ENCODE data around the gene NUDT19. TPM values are rescaled to one million over a fixed set of nuclear protein-coding genes. Genes with fewer than 3 reads are reported as not detected.
A peak's percentile ranks its signal among the peaks of the same experiment; 100 is the strongest.
"Not testable (repeated sequence)": the region's sequence is repeated elsewhere in the genome, so short reads cannot be mapped to it uniquely, and the experiment has no call there.

The NUDT19 gene
- polyA plus RNA-seq, 6 donors from 2014 or later = 1.4 to 3.1 (median 2.3) TPM

DNA sequence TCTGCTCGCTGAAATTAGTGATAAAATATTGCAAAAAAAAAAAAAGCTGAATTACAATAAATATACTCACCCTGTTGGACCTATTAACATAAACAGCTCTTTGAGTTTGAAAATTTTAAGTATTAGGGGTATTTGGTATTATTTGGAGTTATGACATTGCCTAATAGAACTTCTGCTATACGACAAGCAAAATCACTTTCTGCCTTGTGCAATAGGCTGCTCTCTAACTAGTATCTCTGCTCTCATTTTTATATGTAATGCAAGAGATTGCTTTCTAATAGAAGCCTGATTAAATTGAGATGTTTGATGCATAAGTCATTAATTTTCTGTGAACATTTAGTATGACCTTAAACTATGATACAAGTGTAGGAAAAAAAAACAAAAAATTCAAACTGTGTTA, 10.6 kb upstream of the NUDT19 start:
- H3K4me3 Mint-ChIP-seq = no peak overlapping the region
- peaks cover 9 to 39% (median 25%) of the 10 kb centered on the region in 3 donors for H3K27me3 Mint-ChIP-seq
- no peaks in the 10 kb centered on the region for H3K9me3 Mint-ChIP-seq
- ATAC-seq (ENCODE audit: low read depth in 2 of 2) = no peak
- peaks cover 0 to 4% of the 10 kb centered on the region in 2 donors for H3K36me3 Mint-ChIP-seq
- DNase-seq = no peak
- peaks cover 3 to 12% (median 8%) of the 10 kb centered on the region in 3 donors for H3K4me1 Mint-ChIP-seq
- H3K27ac Mint-ChIP-seq = no peak overlapping the region

DNA sequence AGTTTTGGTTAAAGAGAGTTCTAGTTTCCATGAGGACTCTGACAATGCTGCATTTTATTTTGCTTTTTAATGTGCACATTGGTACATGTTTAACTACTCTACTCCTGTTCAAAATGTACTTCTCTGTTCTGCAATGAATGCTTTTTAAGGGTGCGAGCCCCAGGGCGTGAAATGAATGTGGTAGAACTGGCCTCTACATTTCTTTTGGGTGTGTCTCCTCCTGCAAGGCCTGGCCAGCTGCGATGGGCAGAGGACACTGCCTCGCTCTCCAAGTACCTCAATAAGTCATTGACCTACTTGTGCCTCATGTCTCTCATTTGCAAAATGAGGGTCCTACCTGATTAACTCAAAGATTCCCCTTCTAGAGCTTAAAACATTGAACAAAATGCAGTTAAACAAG, 9.3 kb upstream of the NUDT19 start:
- H3K27me3 Mint-ChIP-seq = peaks cover 6 to 33% (median 20%) of the 10 kb centered on the region in 3 donors
- no peak overlapping the region for H3K27ac Mint-ChIP-seq
- H3K9me3 Mint-ChIP-seq = no peaks in the 10 kb centered on the region
- no peak overlapping the region for H3K4me3 Mint-ChIP-seq
- no peak for DNase-seq
- no peak for ATAC-seq (ENCODE audit: low read depth in 2 of 2)
- peaks cover 0 to 4% of the 10 kb centered on the region in 2 donors for H3K36me3 Mint-ChIP-seq
- H3K4me1 Mint-ChIP-seq = peaks cover 3 to 6% (median 4%) of the 10 kb centered on the region in 3 donors

DNA sequence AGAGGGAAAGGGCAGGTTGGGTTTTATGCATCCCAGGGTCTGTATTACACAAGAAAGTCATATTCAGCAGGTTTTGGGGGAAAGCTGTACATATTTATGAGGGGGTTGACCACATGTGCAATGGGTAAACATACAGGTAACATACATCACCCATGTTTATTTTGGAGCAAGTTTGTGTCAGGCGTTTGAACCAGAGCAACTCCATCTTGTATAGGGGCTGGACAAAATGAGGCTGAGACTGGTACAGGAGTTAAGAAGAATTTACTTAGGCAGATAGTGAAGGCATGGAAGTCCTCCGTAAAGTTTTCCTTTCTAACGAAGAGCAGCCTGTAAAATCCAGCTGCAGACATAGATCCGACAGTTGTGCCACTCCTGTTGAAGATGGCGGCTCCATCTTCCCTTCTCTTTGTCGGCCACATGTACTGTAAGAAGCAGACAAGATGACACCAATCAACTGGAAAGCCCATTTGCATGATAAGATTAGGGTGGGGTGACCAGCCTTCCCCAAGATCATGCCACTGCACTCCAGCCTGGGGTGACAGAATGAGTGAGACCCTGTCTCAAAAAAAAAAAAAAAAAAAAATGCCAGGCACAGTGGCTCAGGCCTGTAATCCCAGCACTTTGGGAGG, 4.7 kb upstream of the NUDT19 start:
- DNase-seq (no peak), ATAC-seq (ENCODE audit: low read depth in 2 of 2) (no peak)
- Mint-ChIP-seq H3K27me3 (peaks cover 0 to 10% (median 4%) of the 10 kb centered on the region in 3 donors), H3K9me3 (no peaks in the 10 kb centered on the region), H3K4me1 (peaks cover 5 to 10% (median 7%) of the 10 kb centered on the region in 3 donors), H3K36me3 (peaks cover 0 to 4% of the 10 kb centered on the region in 2 donors), H3K4me3 (peak overlapping the region in 1 of 8 donors; percentile 35), H3K27ac (peak overlapping the region in 1 of 6 donors; percentile 33)

DNA sequence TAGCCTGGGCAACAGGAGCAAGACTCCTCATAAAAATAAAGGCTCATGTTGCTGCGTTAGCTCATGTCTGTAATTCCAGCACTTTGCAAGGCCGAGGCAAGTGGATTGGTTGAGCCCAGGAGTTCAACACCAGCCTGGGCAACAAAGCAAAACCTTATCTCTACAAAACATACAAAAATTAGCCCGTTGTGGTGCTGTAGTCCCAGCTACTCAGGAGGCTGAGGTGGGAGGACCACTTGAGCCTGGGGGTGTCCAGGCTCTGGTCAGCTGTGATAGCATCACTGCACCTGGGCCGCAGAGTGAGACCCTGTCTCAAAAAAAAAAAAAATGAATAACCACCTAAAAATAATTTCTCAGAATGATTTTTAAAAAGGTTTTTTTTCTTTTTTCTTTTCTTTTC, 3.9 kb upstream of the NUDT19 start:
- no peak for DNase-seq
- Mint-ChIP-seq H3K9me3 (no peaks in the 10 kb centered on the region), H3K4me1 (peaks cover 6 to 11% (median 10%) of the 10 kb centered on the region in 3 donors), H3K27me3 (peaks cover 0 to 5% (median 0%) of the 10 kb centered on the region in 3 donors), H3K36me3 (peaks cover 0 to 4% of the 10 kb centered on the region in 2 donors), H3K27ac (no peak overlapping the region), H3K4me3 (no peak overlapping the region)
- ATAC-seq (ENCODE audit: low read depth in 2 of 2) = no peak

DNA sequence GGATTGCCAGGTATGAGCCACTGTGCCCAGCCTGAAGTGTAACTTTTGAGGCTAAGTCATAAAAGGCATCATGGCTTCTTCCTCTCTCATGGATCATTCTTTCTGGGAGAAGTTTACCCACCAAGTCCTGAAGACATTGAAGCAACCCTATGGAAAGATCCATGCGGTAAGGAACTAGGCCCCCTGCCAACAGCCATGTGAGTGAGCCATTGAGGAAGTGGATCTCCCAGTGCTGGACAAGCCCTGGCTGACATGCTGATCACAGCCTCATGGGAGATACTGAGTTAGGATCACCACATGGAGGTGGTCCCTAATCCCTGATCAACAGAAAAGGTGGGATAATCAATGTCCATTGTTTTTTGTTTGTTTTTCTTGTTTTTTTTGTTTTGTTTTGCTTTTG, 3.3 kb upstream of the NUDT19 start:
- Mint-ChIP-seq H3K27me3 (peaks cover 0 to 9% (median 0%) of the 10 kb centered on the region in 3 donors), H3K27ac (no peak overlapping the region), H3K4me3 (no peak overlapping the region), H3K36me3 (peaks cover 0 to 7% of the 10 kb centered on the region in 2 donors), H3K9me3 (peaks cover 0 to 2% (median 0%) of the 10 kb centered on the region in 7 donors), H3K4me1 (peaks cover 13 to 17% (median 16%) of the 10 kb centered on the region in 3 donors)
- no peak for ATAC-seq (ENCODE audit: low read depth in 2 of 2)
- DNase-seq = no peak

DNA sequence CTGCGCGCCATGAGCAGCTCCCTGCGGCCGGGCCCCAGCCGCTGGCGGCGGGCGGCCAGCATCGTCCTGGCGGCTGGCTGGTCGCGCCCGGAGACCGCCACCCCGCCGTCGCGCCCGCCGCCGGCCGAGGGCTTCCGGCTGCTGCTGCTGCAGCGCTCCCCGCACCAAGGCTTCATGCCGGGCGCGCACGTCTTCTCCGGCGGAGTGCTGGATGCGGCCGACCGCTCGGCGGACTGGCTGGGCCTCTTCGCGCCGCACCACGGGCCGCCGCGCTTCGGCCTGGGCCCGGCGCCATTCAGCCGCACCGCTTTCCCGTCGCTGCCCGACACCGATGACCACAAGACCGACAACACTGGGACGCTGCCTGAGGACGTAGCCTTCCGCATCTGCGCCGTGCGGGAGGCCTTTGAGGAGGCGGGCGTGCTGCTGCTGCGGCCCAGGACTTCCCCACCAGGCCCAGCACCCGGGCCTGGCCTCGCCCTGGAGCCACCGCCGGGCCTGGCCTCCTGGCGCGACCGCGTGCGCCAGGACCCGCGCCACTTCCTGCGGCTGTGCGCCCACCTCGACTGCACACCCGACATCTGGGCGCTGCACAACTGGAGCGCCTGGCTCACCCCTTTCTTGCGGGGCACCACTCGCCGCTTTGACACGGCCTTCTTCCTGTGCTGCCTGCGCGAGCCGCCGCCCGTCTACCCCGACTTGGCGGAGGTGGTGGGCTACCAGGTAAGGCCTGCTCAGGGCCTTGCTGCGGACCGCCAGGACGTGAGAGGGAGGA, 518 bp downstream of the NUDT19 start:
- peak; percentile 46 for DNase-seq
- Mint-ChIP-seq H3K36me3 (peaks cover 0 to 4% of the 10 kb centered on the region in 2 donors), H3K27me3 (peaks cover 0 to 5% (median 0%) of the 10 kb centered on the region in 3 donors), H3K9me3 (peaks cover 0 to 5% (median 0%) of the 10 kb centered on the region in 7 donors), H3K4me1 (peaks cover 24 to 45% (median 36%) of the 10 kb centered on the region in 3 donors), H3K27ac (peak overlapping the region in 1 of 6 donors; percentile 59), H3K4me3 (peak overlapping the region; percentile 83 to 94 (median 91))
- peak; percentile 65 to 66 for ATAC-seq (ENCODE audit: low read depth in 2 of 2)

DNA sequence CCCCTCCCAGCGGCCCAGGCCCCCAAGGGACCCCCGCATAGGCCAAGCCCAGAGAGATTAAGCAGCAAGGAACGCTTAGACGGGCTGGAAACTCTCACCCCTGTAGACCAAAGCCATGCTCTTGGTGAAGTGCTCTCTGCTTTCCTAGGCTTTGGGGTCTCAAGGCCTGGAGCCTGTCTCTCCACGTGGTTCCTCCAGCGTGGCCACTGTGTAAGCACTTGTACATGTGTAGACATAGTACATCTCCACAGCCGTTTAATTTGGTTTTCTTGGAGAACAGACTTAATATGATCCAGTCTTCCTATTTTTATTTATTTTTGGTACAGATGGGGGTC, 1.1 kb downstream of the NUDT19 start:
- ATAC-seq (ENCODE audit: low read depth in 2 of 2) (no peak), DNase-seq (no peak)
- H3K27ac Mint-ChIP-seq = peak overlapping the region in 5 of 6 donors; percentile 20 to 86 (median 65)
- peaks cover 24 to 46% (median 36%) of the 10 kb centered on the region in 3 donors for H3K4me1 Mint-ChIP-seq
- H3K9me3 Mint-ChIP-seq = peaks cover 0 to 5% (median 0%) of the 10 kb centered on the region in 7 donors
- H3K4me3 Mint-ChIP-seq = peak overlapping the region; percentile 83 to 94 (median 91)
- H3K27me3 Mint-ChIP-seq = peaks cover 0 to 5% (median 0%) of the 10 kb centered on the region in 3 donors
- peaks cover 0 to 4% of the 10 kb centered on the region in 2 donors for H3K36me3 Mint-ChIP-seq

DNA sequence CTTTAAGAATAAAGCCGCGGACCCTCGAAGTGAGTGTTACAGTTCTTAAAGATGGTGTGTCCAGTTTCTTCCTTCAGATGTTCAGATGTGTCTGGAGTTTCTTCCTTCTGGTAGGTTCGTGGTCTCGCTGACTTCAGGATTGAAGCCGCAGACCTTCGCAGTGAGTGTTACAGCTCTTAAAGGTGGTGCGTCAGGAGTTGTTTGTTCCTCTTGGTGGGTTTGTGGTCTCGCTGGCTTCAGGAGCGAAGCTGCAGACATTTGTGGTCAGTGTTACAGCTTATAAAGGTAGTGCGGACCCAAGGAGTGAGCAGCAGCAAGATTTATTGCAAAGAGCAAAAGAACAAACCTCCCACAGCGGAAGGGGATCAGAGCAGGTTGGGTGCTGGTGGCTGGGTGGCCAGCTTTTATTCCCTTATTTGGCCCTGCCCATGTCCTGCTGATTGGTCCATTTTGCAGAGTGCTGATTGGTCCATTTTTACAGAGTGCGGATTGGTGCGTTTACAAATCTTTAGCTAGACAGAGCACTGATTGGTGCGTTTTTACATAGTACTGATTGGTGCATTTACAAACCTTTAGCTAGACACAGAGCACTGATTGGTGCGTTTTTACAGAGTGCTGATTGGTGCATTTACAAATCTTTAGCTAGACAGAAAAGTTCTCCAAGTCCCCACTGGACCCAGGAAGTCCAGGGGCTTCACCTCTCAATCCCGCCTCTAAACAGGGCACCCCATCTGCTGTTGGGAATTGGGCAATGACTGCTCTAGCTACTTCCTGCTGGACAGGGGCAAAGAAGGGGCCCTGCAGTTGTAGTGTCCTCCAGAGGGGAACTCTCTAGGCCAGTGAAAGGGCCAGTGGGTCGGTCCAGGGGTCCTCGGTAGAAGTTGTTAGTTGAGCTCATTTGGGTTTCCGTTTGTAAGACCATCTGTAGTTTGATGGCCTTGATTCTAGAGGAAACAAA, 1.8 kb downstream of the NUDT19 start:
- peak overlapping the region in 4 of 6 donors; percentile 4 to 86 (median 60) for H3K27ac Mint-ChIP-seq
- H3K27me3 Mint-ChIP-seq; ATAC-seq (ENCODE audit: low read depth in 2 of 2); H3K36me3 Mint-ChIP-seq; H3K9me3 Mint-ChIP-seq; DNase-seq: not testable (repeated sequence)
- peak overlapping the region; percentile 83 to 94 (median 91) for H3K4me3 Mint-ChIP-seq
- peaks cover 24 to 47% (median 36%) of the 10 kb centered on the region in 3 donors for H3K4me1 Mint-ChIP-seq

DNA sequence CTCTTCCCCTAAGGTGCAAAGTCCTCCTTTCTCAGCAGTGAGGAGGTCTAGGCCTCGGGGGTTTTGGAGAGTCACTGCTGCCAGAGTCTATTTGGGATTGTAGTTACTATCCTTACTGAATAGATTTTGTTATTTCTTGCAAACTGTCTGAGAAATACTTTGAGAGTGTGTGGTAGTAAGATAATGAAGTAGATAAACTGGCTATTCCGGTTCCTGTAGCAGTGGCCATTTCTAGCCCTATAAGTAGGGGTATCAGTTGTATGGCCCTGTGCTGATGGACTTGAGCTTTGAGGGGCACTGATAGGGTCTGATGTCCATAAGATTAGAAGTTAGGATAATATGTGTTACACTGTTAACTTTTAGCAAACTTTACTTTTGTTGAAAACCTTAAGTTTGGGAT, 2.7 kb downstream of the NUDT19 start:
- Mint-ChIP-seq H3K27ac (peak overlapping the region in 1 of 6 donors; percentile 19), H3K4me3 (peak overlapping the region in 2 of 8 donors; percentile 83 to 91), H3K4me1 (peaks cover 24 to 47% (median 36%) of the 10 kb centered on the region in 3 donors)
- H3K9me3 Mint-ChIP-seq; ATAC-seq (ENCODE audit: low read depth in 2 of 2); H3K27me3 Mint-ChIP-seq; DNase-seq; H3K36me3 Mint-ChIP-seq: not testable (repeated sequence)

DNA sequence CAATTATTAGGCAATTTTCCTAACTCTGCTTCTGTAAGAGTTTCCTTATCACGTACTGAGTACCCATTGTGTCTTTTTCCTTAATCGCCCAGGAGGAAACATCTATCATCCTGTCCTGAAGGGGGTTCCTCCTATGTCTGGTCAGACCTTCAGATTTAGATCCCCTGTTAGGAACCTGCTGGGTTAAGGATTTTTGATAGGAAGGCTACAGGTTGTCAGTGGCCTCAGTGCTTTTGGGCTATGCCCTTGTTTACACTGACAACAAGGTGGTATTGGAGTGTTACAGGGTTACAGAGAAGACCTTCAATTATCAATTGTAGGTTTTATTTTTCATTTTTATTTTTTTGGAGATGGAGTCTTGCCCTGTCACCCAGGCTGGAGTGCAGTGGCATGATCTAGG, 3.2 kb downstream of the NUDT19 start:
- not testable (repeated sequence) for H3K27me3 Mint-ChIP-seq; H3K36me3 Mint-ChIP-seq; H3K9me3 Mint-ChIP-seq; DNase-seq; ATAC-seq (ENCODE audit: low read depth in 2 of 2)
- Mint-ChIP-seq H3K27ac (peak overlapping the region in 2 of 6 donors; percentile 26 to 67), H3K4me1 (peaks cover 24 to 47% (median 36%) of the 10 kb centered on the region in 3 donors), H3K4me3 (peak overlapping the region in 2 of 8 donors; percentile 83 to 91)

DNA sequence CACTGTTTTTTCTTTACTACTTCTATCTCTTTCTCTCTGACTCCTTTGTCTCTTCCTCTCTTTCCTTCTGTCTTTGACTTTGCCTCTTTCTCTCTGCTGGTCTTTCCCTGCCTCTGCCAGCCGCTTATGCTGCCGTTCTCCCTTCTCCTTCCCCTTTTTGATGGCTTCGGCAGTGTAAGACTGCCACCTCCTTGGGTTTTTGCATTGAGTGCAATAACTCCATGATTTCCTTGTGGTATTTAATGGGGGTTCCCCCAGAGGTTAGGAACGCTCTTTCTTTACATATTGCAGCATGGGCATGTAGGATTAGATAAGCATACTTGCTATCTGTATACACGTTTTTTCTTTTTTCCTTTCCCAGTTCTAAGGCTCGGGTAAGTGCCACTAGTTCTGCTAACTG, 3.9 kb downstream of the NUDT19 start:
- H3K9me3 Mint-ChIP-seq; DNase-seq; ATAC-seq (ENCODE audit: low read depth in 2 of 2); H3K27me3 Mint-ChIP-seq: not testable (repeated sequence)
- peaks cover 24 to 47% (median 36%) of the 10 kb centered on the region in 3 donors for H3K4me1 Mint-ChIP-seq
- H3K36me3 Mint-ChIP-seq = peaks cover 7 to 13% of the 10 kb centered on the region in 2 donors
- H3K4me3 Mint-ChIP-seq = peak overlapping the region in 5 of 8 donors; percentile 0 to 67 (median 10)
- H3K27ac Mint-ChIP-seq = peak overlapping the region in 4 of 6 donors; percentile 7 to 92 (median 64)

DNA sequence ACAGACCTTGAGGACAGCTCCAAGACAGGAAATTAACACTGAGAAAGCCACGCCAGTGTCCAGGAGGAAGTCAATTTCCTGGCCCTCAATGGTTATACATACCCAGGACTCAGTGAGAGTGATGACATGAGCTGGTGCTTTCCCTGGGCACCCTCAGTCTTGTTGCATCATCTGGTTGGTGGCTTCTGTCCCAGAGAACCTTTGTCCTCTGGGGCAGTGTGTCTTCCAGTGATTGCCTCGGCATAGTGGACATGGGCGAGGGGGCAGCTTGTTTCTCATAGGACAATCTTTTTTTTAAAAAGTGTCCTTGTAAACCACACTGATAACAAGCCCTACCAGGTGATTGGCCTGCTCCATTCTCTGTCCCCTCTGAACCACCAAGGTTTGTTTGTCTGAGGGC, 5.2 kb downstream of the NUDT19 start:
- H3K27ac Mint-ChIP-seq; ATAC-seq (ENCODE audit: low read depth in 2 of 2); H3K4me3 Mint-ChIP-seq; H3K9me3 Mint-ChIP-seq; H3K27me3 Mint-ChIP-seq; DNase-seq: not testable (repeated sequence)
- H3K4me1 Mint-ChIP-seq = peaks cover 19 to 41% (median 29%) of the 10 kb centered on the region in 3 donors
- H3K36me3 Mint-ChIP-seq = peaks cover 7 to 13% of the 10 kb centered on the region in 2 donors
